ENCODE data around the gene FOXP1.

Gene FOXP1

GRCh38 chr3:71047616-71048531 lies 535.7 kb downstream of the FOXP1 start:
- DNase-seq, result no peak

- DNase-seq, result no peak
Observed at GRCh38 chr3:71046791-71047190, 536.7 kb downstream of the FOXP1 start.

GRCh38 chr3:71045917-71046282 lies 537.6 kb downstream of the FOXP1 start:
- DNase-seq, result no peak

- no peak for DNase-seq
Observed at GRCh38 chr3:71045212-71045916, 538.2 kb downstream of the FOXP1 start.

- DNase-seq, result no peak
Observed at GRCh38 chr3:71042759-71043158, 540.8 kb downstream of the FOXP1 start.

- peak in 1 of 3 experiments; percentile 67 for DNase-seq
Observed at GRCh38 chr3:71041371-71041770, 542.2 kb downstream of the FOXP1 start.

- DNase-seq, result no peak
Observed at GRCh38 chr3:71039332-71039731, 544.2 kb downstream of the FOXP1 start.

GRCh38 chr3:71037775-71038174 lies 545.8 kb downstream of the FOXP1 start:
- DNase-seq, result no peak

GRCh38 chr3:71035886-71036285 lies 547.6 kb downstream of the FOXP1 start:
- DNase-seq, result peak in 1 of 3 experiments; percentile 2

- no peak for DNase-seq
Observed at GRCh38 chr3:71035314-71035713, 548.2 kb downstream of the FOXP1 start.

- no peak for DNase-seq
Observed at GRCh38 chr3:71033681-71034220, 549.8 kb downstream of the FOXP1 start.

- DNase-seq, result no peak
Observed at GRCh38 chr3:71031914-71032521, 551.5 kb downstream of the FOXP1 start.

- no peak for DNase-seq
Observed at GRCh38 chr3:71031181-71031580, 552.3 kb downstream of the FOXP1 start.

GRCh38 chr3:71030748-71031147 lies 552.8 kb downstream of the FOXP1 start:
- no peak for DNase-seq

GRCh38 chr3:71029770-71030169 lies 553.8 kb downstream of the FOXP1 start:
- no peak for DNase-seq

GRCh38 chr3:71028802-71029201 lies 554.7 kb downstream of the FOXP1 start:
- no peak for DNase-seq

GRCh38 chr3:71028184-71028583 lies 555.3 kb downstream of the FOXP1 start:
- DNase-seq, result no peak

- peak in 2 of 3 experiments; percentile 16 to 39 for DNase-seq
Observed at GRCh38 chr3:71026634-71027578, 556.6 kb downstream of the FOXP1 start.

- no peak for DNase-seq
Observed at GRCh38 chr3:71025516-71025915, 558.0 kb downstream of the FOXP1 start.

- no peak for DNase-seq
Observed at GRCh38 chr3:71025010-71025409, 558.5 kb downstream of the FOXP1 start.

- DNase-seq, result no peak
Observed at GRCh38 chr3:71022551-71023335, 560.8 kb downstream of the FOXP1 start.
